CD14-positive monocyte (primary cell): ENCODE measurements around the gene RPS6KA5. TPM values are rescaled to one million over a fixed set of nuclear protein-coding genes. Genes with fewer than 3 reads are reported as not detected.
A peak's percentile ranks its signal among the peaks of the same experiment; 100 is the strongest.

Experiments
- DNase-seq, 3 donors: peaks; one replicate each; pipeline ENCODE4 v3.0.0-alpha.2; 2011 to 2022
- H2AFZ ChIP-seq: 2 replicates; pipeline ENCODE4 v1.6.0; 2012; ENCODE audit warnings: mild to moderate bottlenecking, low read depth, low read length, inconsistent platforms; ENCODE audit not compliant: insufficient read depth, poor library complexity, severe bottlenecking
- H3K27ac ChIP-seq, 2 donors: 1 replicate in 1 of 2; 2 replicates in 1 of 2; pipeline ENCODE4 v1.5.1; 2012 to 2013; ENCODE audit warnings: low read length in 2 of 2, control low read depth in 1 of 2, inconsistent platforms in 1 of 2, low read depth in 1 of 2, mild to moderate bottlenecking in 1 of 2
- H3K27me3 ChIP-seq, 2 donors: one replicate each; pipeline versions ENCODE4 v1.6.0 to v1.6.1; 2011 to 2013; ENCODE audit warnings: low read length in 2 of 2; ENCODE audit not compliant: control insufficient read depth in 2 of 2, insufficient read depth in 2 of 2
- H3K36me3 ChIP-seq, 2 donors: replicated peaks in 1 of 2; 1 replicate in 1 of 2; 2 replicates in 1 of 2; pipeline versions ENCODE4 v1.5.1 to v1.6.1; 2012 to 2013; ENCODE audit warnings: low read length in 2 of 2, control low read depth in 1 of 2, inconsistent platforms in 1 of 2, mild to moderate bottlenecking in 1 of 2; ENCODE audit not compliant: insufficient read depth in 2 of 2, control insufficient read depth in 1 of 2
- H3K4me1 ChIP-seq, 2 donors: 1 replicate in 1 of 2; 2 replicates in 1 of 2; pipeline versions ENCODE4 v1.5.1 to v1.6.1; 2012 to 2013; ENCODE audit warnings: low read length in 2 of 2, control low read depth in 1 of 2, inconsistent platforms in 1 of 2, mild to moderate bottlenecking in 1 of 2, moderate library complexity in 1 of 2; ENCODE audit not compliant: insufficient read depth in 2 of 2, control insufficient read depth in 1 of 2
- H3K4me2 ChIP-seq: replicated peaks from 2 replicates; pipeline ENCODE3; 2012; ENCODE audit warnings: low read length, moderate library complexity, mild to moderate bottlenecking; ENCODE audit not compliant: poor library complexity, severe bottlenecking; ENCODE audit errors: extremely low read depth
- H3K4me3 ChIP-seq, 3 experiments: fragments of 200-600 bp in 1 of 3; sonication (generic) in 1 of 3; replicated peaks in 1 of 3; 1 replicate in 2 of 3; 2 replicates in 1 of 3; pipeline ENCODE4 v1.5.1; 2011 to 2013; ENCODE audit warnings: low read length in 3 of 3, mild to moderate bottlenecking in 3 of 3, control low read depth in 2 of 3, low read depth in 2 of 3, inconsistent platforms in 1 of 3, moderate library complexity in 1 of 3
- H3K79me2 ChIP-seq: 2 replicates; pipeline ENCODE4 v1.6.0; 2012; ENCODE audit warnings: mild to moderate bottlenecking, control low read depth, inconsistent platforms, low read length, moderate library complexity; ENCODE audit not compliant: insufficient read depth
- H3K9ac ChIP-seq: 2 replicates; pipeline ENCODE4 v1.6.0; 2017; ENCODE audit warnings: low read length, mild to moderate bottlenecking; ENCODE audit not compliant: insufficient read depth, poor library complexity, severe bottlenecking
- H3K9me3 ChIP-seq, 2 donors: replicated peaks in 1 of 2; 1 replicate in 1 of 2; 2 replicates in 1 of 2; pipeline versions ENCODE4 v1.5.1 to v1.6.1; 2012 to 2013; ENCODE audit warnings: low read length in 2 of 2, control low read depth in 1 of 2; ENCODE audit not compliant: control insufficient read depth in 1 of 2, insufficient read depth in 1 of 2
- H4K20me1 ChIP-seq: 2 replicates; pipeline ENCODE4 v1.6.0; 2012; ENCODE audit warnings: mild to moderate bottlenecking, low read length, control low read depth, moderate library complexity; ENCODE audit not compliant: insufficient read depth
- H3K27ac Mint-ChIP-seq, 7 donors: one replicate each; pipeline ENCODE4 v1.8.0; 2020; ENCODE audit warnings: mild to moderate bottlenecking in 7 of 7, mixed read lengths in 7 of 7, moderate library complexity in 6 of 7, inconsistent platforms in 2 of 7
- H3K27me3 Mint-ChIP-seq, 3 donors: one replicate each; pipeline ENCODE4 v1.8.0; 2021 to 2022; ENCODE audit warnings: low read depth in 3 of 3, mild to moderate bottlenecking in 3 of 3, mixed read lengths in 3 of 3, moderate library complexity in 3 of 3, inconsistent platforms in 1 of 3
- H3K36me3 Mint-ChIP-seq, 2 donors: one replicate each; pipeline ENCODE4 v1.8.0; 2020; ENCODE audit warnings: mixed read lengths in 2 of 2, inconsistent platforms in 1 of 2, mild to moderate bottlenecking in 1 of 2
- H3K4me1 Mint-ChIP-seq: one replicate; pipeline ENCODE4 v1.8.0; 2020; ENCODE audit warnings: mild to moderate bottlenecking, mixed read lengths
- H3K4me3 Mint-ChIP-seq, 2 donors: one replicate each; pipeline ENCODE4 v1.8.0; 2020; ENCODE audit warnings: mild to moderate bottlenecking in 2 of 2, mixed read lengths in 2 of 2, moderate library complexity in 1 of 2
- H3K9me3 Mint-ChIP-seq, 7 donors: one replicate each; pipeline ENCODE4 v1.8.0; 2020 to 2022; ENCODE audit warnings: mixed read lengths in 7 of 7, mild to moderate bottlenecking in 6 of 7, moderate library complexity in 6 of 7, inconsistent platforms in 2 of 7
- CTCF ChIP-seq: fragments of 200-600 bp; IDR thresholded peaks from one replicate; pipeline ENCODE4 v1.8.0; 2022; ENCODE audit warnings: antibody characterized with exemption, mild to moderate bottlenecking
- WGBS: methylation state at CpG from one replicate; pipeline ENCODE4 v1.1.5; 2013; ENCODE audit warnings: missing lambda C conversion rate; ENCODE audit not compliant: insufficient coverage; 5-methylcytosine and 5-hydroxymethylcytosine counted together
- intact Hi-C, 2 donors: fragments of 100-400 bp; cut with micrococcal nuclease; formaldehyde crosslinking; loops; one replicate each; pipeline versions ENCODE4 v1.15.0 to v1.15.1; 2023
- polyA plus RNA-seq, 3 donors: library from polyadenylated mRNA; depleted of rRNA in 1 of 3; unstranded in 2 of 3; stranded (reverse) in 1 of 3; fragments of 300-500 nt in 2 of 3; fragments of >200 nt in 1 of 3; fragmentation: Illumina TruSeq in 2 of 3; gene quantifications; 1 replicate in 2 of 3; 2 replicates in 1 of 3; pipeline ENCODE4 v1.2.3, GENCODE V29; 2012 to 2021

The RPS6KA5 gene
- polyA plus RNA-seq, 3 donors, result 4.4 to 10.1 (median 7.9) TPM

GRCh38 chr14:90985601-90986242, 74.7 kb downstream of the RPS6KA5 start:
- no peak overlapping the region for H3K27ac ChIP-seq
- Mint-ChIP-seq H3K4me3 (no peak overlapping the region), H3K27ac (no peak overlapping the region), H3K36me3 (peaks cover 4 to 9% of the 10 kb centered on the region in 2 donors), H3K4me1 (peaks cover 7% of the 10 kb centered on the region), H3K9me3 (no peaks in the 10 kb centered on the region), H3K27me3 (peaks cover 0 to 2% (median 2%) of the 10 kb centered on the region in 3 donors)
- no peak overlapping the region for H3K9ac ChIP-seq
- intact Hi-C loops, result no loop called here
- no peak overlapping the region for H3K4me3 ChIP-seq
- H3K4me2 ChIP-seq, result no peak overlapping the region
- H3K36me3 ChIP-seq, result no peaks in the 10 kb centered on the region
- DNase-seq, result no peak
- H3K79me2 ChIP-seq, result no peaks in the 10 kb centered on the region
- no peak overlapping the region for H2AFZ ChIP-seq
- H3K9me3 ChIP-seq, result no peaks in the 10 kb centered on the region
- H4K20me1 ChIP-seq, result no peaks in the 10 kb centered on the region
- H3K4me1 ChIP-seq, result no peaks in the 10 kb centered on the region
- no CpG with 5 or more reads among the region's 1 CpG for WGBS
- no peaks in the 10 kb centered on the region for H3K27me3 ChIP-seq
- no peak for TF ChIP-seq CTCF

GRCh38 chr14:90983560-90983959, 76.9 kb downstream of the RPS6KA5 start:
- no peak overlapping the region for H3K27ac ChIP-seq
- H3K27ac Mint-ChIP-seq, result peak overlapping the region in 1 of 7 donors; percentile 64
- H3K36me3 ChIP-seq, result no peaks in the 10 kb centered on the region
- no peaks in the 10 kb centered on the region for H3K9me3 Mint-ChIP-seq
- WGBS, result no CpG with 5 or more reads among the region's 4 CpGs
- H3K4me1 ChIP-seq, result no peaks in the 10 kb centered on the region
- no peak overlapping the region for H2AFZ ChIP-seq
- no peak overlapping the region for H3K4me2 ChIP-seq
- no peaks in the 10 kb centered on the region for H3K27me3 ChIP-seq
- no peaks in the 10 kb centered on the region for H3K79me2 ChIP-seq
- no peak for TF ChIP-seq CTCF
- H3K4me3 Mint-ChIP-seq, result no peak overlapping the region
- no peak for DNase-seq
- peaks cover 7% of the 10 kb centered on the region for H3K4me1 Mint-ChIP-seq
- no peaks in the 10 kb centered on the region for H3K9me3 ChIP-seq
- no peak overlapping the region for H3K4me3 ChIP-seq
- peaks cover 0 to 2% (median 2%) of the 10 kb centered on the region in 3 donors for H3K27me3 Mint-ChIP-seq
- intact Hi-C loops, result no loop called here
- H4K20me1 ChIP-seq, result no peaks in the 10 kb centered on the region
- H3K9ac ChIP-seq, result no peak overlapping the region
- peaks cover 4 to 5% of the 10 kb centered on the region in 2 donors for H3K36me3 Mint-ChIP-seq
